Hematopoietic multipotent progenitor cell (in vitro differentiated cells): ENCODE data around the gene CTNNA2. TPM values are rescaled to one million over a fixed set of nuclear protein-coding genes. Genes with fewer than 3 reads are reported as not detected.
"Not testable (repeated sequence)": the region's sequence is repeated elsewhere in the genome, so short reads cannot be mapped to it uniquely, and the experiment has no call there.

Source experiments
- DNase-seq, 3 donors: peaks; one replicate each; pipeline ENCODE4 v3.0.0-alpha.2; 2011 to 2015; ENCODE audit warnings: low read depth in 2 of 3, low spot score in 2 of 3
- total RNA-seq: library from RNA; depleted of rRNA; stranded (reverse); fragments of >200 nt; gene quantifications from one replicate; pipeline ENCODE4 v1.2.3, GENCODE V29; 2012

Gene CTNNA2
- total RNA-seq, 1 donor = not detected

DNA sequence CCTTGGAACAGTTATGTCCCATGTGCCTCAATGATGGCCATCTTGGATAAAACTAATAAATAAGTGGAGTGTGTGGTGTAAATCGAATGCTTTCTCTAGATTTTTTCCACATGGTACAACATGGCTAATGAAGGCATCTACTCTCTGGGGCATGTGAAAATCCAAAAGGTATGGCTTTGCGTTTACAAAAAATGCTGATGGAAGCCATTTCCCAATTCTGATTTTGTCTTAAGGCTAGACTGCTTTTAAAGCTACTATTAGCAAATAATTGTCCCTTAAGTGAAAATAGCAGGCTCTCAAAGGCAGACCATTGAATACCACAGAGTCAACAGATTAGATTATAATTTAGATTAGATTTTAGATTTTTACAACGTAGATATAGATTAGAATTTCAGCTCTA is 608.0 kb downstream of the CTNNA2 start:
- no peak for DNase-seq

DNA sequence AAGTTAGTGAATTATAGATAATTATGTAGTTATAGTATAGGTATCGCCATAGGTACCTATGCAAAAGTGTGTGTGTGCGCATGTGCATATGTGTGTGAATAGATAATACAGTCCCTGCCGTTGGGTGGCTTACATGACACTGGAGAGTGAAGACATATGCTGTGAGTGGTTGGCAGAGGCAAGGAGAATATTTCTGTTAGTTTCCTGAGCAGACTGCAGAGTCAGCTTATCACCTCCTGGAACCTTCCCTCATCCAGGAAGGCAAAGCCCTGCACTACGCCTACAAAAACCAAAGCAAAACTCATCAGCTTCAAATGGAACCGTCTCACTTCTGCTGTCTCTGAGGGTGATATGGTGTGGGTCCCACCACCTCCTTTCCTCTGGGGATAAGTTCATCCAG is 609.8 kb downstream of the CTNNA2 start:
- no peak for DNase-seq

- no peak for DNase-seq
Observed at GRCh38 chr2:80126596-80127189, 613.8 kb downstream of the CTNNA2 start.

DNA sequence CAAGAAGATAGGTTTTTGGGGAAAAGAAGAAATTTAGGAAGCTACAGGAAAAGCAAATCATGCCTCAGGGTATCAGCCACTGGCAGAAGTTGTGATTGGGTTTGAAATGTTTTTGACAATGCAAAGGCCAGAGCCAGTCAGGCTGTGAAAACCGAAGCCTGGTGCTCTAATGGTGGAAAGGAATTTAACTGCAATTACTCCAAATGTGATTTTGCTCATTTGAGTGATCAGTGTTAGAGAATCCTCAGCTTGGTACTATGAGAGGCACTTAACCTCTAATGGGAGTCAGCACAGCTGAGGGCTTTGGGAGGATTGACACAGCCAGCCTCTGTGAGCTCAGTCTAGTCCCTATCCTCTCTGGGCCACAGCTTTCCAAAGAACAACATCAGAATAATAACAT is 615.2 kb downstream of the CTNNA2 start:
- DNase-seq = no peak

- no peak for DNase-seq
Observed at GRCh38 chr2:80132281-80132680, 619.4 kb downstream of the CTNNA2 start.

DNA sequence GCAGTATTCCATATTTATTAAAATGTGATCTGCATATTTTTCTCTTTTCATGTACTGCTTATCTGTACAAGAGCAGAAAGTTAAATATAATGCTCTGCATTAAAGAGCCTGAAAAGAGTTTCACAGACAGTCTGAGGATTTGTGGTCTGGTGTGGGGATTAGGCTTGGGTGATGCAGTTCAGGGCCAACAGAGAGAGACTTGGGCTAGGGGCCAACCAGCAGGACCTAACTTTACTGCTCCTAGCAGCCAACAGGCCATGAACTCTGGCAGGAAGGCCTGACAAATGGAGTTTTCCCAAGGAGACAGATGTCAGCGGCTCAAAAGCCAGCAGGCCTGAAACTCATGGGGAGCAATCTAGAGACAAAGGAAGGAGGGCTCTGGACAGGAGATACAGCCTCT is 622.1 kb downstream of the CTNNA2 start:
- DNase-seq = no peak

GRCh38 chr2:80136338-80136737 is 623.5 kb downstream of the CTNNA2 start:
- DNase-seq = no peak

DNA sequence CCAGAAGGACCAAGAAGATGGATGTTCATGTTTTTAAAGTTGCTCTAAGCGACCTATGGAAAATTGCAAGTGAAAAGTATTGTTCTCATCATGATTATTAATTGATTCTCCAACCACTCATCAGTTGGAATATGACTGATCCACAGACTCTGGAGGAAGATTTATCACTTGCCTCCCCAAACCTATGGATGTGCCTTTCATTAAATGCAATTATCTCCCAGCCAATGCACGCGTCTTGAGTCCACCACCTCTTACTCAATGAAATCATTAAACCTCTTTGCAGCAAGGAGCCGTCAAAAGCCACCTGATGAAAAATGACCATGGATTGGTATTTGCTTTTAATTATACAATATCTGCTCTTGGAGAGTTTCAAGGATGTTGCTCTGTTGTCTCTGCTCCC is 626.1 kb downstream of the CTNNA2 start:
- DNase-seq = no peak

DNA sequence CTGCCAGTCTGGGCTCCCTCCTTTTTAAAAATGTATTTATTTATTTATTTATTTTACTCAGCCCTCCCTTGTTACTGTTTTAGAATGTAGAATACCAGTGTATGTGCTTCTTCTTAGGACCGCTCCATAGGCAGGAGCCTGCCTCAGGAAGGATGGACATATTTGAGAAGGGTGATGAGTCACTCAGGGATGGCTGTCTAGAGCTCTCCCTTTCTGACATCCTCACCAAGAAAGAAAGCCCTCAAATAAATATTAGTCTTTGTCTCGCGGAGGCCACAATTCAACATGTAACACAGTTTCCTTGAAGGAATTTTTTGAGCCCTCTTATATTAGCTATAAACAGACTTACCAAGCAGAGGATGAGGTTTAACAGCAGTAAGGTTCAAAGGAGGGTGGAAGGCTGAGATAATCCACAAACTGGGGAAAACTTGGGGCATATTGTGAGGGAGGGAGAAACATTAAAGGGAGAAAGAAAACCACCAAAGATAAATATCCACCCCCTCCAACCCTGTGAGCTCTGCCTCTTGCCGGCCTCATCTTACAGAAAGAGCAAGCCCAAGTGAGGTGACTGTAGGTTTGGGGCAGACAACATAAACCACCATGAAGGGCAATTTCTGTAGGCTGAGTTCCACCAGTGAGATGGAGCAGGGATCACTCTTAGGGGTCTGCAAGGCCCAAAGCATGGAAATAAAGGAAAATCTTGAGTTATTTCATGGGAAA is 628.3 kb downstream of the CTNNA2 start:
- DNase-seq = no peak

DNA sequence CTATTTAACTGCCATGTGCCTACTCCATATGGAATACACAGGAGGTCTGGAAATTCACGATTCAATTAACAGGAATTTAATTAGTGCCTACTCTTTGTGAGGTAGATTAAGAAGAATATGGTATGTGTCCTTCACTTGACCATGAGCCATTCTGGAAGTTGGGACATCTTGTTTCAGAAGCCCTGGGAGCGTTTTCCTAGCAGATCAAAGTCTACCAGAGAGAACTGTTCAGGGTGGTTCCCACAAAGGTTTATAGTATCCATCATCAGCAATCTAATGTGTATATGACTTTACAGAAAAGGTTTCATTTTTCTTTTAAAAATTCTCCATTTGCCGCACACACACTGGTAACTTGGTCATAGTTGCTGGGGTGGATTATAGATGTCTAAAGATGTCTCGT is 632.6 kb downstream of the CTNNA2 start:
- no peak for DNase-seq

DNA sequence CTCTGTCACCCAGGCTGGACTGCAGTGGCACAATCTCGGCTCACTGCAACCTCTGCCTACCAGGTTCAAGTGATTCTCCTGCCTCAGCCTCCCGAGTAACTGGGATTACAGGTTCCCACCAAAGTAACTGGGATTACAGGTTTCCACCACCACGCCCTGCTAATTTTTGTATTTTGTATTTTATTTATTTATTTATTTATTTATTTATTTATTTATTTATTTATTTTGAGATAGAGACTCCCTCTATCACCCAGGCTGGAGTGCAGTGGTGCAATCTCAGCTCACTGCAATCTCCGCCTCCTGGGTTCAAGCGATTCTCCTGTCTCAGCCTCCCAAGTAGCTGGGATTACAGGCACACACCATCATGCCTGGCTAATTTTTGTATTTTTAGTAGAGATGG is 633.9 kb downstream of the CTNNA2 start:
- DNase-seq = not testable (repeated sequence)

GRCh38 chr2:80147690-80148089 is 634.8 kb downstream of the CTNNA2 start:
- no peak for DNase-seq

DNA sequence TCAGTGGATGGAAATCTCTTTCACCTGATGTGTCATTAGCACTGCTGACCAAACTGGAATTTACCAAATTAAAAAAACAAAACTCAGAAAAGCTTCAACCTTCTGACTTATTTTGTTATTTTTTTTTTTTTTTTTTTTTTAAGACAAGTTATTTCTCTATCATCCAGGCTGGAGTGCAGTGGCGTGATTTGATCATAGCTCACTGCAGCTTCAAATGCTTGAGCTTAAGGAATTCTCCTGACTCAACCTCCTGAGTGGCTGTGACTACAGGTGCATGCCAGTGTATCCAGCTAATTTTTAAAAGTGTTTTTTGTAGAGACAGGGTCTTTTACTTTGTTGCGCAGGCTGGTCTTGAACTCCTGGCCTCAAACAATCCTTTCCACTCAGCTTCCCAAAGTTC is 636.1 kb downstream of the CTNNA2 start:
- DNase-seq = no peak

DNA sequence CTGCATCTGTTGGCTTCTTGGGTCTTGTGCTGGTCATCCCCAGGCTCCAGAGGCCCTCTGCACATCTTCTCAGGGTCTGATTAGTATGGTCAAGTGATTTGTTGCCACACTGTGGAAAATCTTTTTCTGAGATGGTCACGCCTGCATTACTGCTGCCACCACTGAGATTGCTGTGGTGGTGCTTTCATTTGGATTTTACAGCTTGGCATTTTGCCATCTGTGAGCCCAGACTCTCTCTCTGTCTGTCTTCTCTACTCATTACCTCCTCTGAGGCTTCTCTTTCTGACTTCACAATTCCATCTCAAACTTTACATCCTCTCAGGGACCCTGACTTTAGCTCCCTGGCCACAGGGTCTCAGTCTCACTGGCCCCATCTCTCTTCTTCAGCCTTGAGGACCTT is 637.1 kb downstream of the CTNNA2 start:
- no peak for DNase-seq

DNA sequence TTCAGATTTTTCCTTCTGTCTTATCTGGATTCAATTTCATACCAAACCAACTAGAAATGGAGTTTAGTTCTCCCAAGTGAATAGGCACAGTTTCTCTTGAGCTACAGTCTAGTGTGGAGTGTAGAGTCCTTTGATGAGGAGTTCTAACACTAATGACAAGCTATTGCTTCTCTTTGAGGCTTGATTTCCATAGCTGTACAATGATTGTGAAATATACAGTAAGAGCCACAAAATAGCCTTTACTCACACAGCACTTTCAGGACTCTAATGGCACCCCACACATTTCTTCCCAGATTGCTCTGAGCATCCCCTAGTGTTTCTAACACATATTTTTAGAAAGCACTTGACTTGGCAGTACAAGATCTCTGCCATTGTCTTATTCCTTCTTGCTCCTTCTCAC is 638.4 kb downstream of the CTNNA2 start:
- DNase-seq = no peak

- DNase-seq = no peak
Observed at GRCh38 chr2:80151651-80152050, 638.8 kb downstream of the CTNNA2 start.

- DNase-seq = no peak
Observed at GRCh38 chr2:80153151-80153550, 640.3 kb downstream of the CTNNA2 start.

DNA sequence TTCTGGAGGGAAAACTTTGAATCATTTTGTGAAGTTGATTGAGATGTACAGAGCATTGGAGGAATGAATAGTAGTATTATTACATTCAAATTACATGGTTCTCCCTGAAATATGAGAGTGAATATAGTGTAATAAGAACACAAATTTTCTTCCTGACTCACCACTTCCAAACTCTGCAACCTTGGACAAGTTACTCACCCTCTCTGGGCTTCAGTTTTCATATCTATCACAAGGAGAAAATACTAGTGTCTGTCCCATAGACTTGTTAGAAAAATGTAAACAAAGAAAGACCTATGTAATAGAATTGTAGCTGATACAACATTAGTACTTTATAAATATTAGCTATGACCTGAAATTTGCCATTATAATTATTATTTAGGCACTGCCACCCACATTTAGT is 640.9 kb downstream of the CTNNA2 start:
- DNase-seq = no peak

DNA sequence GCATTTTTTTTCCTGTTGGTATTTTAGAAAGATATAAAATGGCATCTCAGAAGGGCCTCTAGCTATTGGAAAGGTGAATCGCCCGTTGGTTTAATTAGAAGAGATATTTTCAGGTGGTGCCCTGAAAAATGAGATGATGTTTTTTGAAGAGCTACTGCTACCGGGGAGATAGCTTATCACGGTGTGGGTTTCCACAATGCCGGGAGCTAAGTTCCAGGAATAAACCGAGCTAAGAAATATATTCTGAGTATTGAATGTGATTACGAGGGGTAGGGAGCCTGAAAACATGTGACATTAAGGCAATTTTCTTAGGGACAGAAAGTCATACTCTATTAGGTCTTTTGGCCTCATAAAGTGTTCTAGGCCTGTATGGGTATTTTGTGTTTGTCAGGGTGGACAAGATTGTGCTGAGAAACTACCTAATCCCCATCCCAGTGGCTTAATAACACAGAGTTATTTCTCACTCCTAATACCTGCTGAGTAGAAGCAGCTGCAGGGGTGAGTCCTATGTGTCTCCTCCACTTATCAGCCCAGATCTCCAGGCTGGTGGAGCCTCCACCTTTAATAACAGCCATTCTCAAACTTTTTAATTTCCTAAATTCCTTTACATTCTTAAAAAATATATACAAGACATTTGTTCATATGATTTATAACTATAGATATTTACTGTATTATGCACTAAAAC is 641.5 kb downstream of the CTNNA2 start:
- DNase-seq = no peak

DNA sequence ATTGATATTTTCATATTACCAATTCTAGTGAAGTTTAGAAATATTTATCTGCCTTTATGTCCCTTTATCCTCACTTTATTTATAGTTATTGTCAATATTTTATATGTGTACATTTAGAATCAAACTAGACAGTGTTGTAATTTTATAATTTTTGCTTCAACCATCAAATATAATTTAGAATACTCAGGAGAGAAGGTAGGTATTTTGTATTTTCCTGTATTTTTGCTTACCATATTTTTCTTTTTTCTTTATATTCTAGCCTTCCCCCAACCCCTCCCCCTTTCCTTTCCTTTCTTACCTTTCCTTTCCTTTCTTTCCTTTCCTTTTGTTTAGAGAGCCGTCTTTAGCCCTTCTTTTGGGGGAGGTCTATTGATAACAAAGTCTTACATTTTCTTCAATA is 651.5 kb downstream of the CTNNA2 start:
- no peak for DNase-seq

GRCh38 chr2:80166483-80167171 is 653.8 kb downstream of the CTNNA2 start:
- DNase-seq = no peak
